HG02588 (cell line): ENCODE data around the gene TEX36.
"Not testable (repeated sequence)": the region's sequence is repeated elsewhere in the genome, so short reads cannot be mapped to it uniquely, and the experiment has no call there.

Experiments
- ATAC-seq: cut with Tn5 transposase; IDR thresholded peaks from one replicate; pipeline ENCODE4 v1.9.1; 2021; ENCODE audit warnings: mild to moderate bottlenecking, moderate library complexity; ENCODE audit not compliant: unreplicated experiment

Gene TEX36

DNA sequence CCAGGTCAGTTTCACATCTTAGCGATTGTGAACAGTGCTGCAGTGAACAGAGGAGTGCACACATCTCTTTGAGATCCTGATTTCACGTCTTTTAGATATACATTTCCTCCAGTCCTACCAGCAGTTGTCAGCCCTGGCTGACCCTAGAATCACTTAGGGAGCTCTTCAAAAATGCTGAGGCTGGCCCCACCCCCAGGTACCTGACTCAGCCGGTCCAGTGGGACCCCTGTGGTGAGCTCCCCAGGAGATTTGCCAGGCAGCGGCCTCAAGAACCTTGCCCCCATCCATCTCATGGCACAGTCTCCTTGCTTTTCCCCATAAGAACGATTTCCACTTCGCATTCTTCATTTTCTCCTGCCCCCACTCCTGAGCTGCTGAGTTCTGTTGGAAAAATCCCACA lies 45.5 kb downstream of the TEX36 start:
- no peak for ATAC-seq

DNA sequence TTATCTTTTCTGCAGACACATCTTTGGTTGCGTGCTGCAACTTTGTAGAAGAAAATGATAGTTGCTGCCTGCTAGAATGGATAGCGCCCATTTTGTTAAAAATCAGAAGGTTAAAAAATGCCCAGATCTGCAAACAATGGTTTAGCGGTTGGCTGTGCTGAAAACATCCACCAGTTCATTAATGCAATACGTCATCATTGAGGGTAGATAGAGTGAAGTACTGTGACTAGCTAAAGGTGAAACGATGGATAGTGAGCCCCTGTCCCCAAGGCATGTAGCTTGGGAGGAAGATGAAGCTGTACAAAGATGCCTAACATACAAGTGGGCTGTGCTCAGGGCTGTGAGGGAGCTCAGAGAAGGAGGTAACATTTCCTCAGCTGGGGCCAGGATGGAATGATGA lies 48.4 kb downstream of the TEX36 start:
- ATAC-seq = no peak

DNA sequence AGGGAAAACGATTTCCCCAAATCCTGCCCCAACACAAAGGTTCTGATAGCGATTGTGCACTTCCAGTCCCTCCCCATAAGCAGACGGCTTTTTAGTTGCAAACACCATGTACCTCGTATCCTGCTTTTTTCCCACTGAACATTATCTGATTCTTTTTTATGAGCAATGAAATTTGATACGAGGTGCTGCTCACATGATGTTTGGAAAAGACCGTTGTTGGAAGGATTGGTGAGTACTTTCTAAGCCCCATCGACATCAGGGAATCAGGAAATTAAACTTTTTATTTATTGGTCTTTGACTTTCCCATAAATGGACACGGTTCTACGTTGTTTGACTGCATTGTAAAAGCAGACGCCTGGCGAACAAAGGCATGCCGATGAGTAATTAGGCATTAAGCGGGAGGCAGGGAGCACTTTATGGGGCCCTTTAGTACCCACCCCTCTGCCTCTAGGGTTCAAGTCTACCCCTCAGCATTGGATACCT lies 49.4 kb downstream of the TEX36 start:
- no peak for ATAC-seq

DNA sequence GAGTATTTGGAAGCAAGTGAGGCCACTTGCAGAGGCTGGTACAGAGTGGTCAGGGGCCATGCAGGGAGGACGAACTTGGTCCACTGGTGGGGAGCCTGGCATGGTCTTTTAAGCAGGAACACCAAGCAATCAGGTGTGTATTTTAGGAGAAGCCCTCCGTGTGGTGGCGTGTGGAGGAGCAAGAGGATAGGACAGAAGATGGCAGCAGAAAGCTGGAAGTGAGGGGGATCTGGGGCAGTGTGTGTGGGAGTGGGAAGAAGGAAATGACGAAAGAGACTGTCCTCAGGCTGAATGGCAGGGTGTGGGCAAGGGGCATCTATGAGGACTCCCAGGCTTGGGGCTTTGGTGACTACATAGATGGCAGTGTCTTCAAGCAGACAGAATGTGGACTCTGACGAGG lies 51.2 kb downstream of the TEX36 start:
- no peak for ATAC-seq

DNA sequence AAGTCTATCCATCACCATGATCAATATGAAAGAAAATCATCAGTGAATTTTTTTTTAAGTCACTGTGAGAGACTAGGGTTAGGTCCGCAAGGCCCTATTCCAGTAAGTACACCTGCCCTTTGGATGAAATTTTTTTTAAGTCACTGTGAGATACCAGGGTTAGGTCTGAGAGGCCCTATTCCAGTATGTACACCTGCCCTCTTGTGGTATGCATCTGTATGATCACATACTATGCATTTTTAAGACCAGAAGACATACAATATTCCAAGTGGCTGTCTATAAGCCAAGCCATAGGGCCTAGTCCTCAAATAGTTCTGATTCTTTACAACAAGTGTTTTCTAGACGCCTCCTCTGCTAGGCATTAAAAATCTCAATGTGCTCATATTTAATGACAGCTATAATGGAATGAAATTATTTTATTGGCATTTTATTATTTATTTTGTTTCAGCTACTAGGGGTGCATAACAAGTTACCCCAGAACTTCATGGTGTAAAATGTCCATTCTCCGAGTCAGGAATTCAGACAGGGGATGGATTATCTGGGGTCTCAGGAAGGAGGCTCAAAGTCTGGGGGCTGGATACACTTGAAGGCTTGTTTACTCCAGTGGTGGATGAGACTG lies 53.1 kb downstream of the TEX36 start:
- no peak for ATAC-seq

DNA sequence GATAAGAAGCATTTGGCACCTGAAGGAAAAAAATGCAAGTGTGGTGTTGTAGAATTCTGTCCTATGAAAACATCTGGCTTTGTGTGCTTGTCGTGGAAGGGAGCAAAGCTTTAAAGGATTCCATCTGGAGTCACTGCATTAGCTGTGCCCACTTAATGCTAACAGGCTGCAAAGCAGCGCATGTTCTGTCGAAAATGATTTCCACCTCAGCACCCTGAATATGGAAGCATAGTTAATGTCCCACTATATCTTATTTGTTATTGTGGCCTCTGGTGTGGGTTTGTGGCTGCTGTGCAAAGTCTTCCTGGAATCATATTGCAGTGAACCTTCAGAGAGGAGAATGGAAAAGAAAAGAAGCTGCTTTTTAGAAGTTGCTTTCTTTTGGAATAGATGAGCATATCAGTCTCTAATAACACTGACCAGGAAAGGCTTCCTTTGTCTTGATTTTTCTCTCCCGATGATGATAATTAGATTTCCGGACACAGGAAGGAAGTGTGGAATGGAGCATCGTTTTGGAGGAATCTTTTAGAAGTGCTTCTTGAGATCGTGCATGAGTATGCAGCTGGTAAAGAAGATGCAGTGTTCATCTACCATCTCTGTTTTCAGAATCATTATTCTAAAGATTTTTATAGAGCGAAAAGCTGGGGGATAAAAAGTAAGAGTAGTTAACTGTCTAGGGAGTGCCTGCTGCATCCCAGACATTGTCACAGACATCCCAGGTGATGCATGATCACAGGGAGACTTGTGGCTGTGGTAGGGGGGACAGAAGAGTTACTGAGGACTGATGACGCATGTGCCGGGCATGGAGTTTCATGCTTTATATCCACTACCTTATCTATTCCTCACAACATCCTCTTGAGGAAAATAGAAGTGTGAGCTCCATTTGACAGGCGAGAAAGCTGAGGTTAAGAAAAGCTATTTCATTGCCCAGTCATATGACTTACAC lies 54.6 kb downstream of the TEX36 start:
- ATAC-seq = no peak

DNA sequence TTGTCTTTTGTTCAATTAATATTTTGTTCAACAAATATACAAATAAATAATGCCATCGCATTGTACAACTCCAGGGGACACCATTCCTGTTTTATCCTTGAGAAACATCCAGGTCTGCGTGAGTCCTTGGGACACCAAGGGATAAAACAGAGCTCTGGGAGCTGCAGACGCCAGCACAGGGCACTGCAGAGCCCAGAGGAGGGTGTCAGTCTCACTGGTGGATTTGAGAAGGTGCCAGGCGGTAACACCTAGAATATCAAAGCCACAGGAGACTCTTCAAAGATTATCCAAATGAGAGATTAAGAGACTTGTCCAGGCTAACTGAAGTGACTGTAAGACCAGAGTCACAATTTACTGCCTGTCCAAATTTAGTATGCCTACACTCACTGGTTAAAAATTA lies 55.3 kb downstream of the TEX36 start:
- no peak for ATAC-seq

DNA sequence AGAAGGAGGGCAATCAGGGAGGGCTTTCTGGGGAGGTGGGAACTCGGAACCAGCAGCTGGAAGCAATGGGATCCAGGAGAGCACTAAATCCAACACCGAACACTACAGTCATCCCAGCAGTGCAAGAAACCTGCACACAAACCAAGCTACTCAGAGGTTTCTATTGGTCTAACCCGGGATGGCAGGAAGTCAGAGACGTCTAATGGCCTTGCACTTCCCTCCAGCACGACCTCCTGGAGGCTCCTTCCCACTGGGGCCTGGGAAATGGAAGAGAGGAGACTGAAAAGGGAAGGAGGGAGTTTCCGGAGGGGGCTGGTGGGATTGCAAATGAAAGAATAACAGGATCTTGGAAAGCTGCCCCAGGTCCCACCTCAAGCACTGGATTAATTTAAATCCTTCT lies 56.3 kb downstream of the TEX36 start:
- ATAC-seq = no peak

DNA sequence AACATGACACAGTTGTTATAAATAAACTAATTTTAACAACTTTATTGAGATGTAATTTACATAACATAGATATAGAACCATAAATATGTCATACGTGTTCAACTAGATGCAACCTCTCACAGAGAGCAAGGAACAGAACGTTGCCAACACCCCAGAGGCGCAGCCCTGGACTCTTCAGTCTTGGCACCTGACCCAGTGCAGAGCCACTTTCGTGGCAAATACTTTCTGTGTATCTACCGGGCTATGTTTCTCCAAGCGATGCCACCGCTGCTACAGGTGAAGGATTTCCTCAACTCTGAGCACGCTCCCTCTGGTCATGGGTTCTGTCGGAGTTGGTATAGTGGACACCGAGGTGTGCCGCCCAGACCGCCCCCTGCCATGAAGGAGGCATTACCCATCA lies 57.4 kb downstream of the TEX36 start:
- no peak for ATAC-seq

DNA sequence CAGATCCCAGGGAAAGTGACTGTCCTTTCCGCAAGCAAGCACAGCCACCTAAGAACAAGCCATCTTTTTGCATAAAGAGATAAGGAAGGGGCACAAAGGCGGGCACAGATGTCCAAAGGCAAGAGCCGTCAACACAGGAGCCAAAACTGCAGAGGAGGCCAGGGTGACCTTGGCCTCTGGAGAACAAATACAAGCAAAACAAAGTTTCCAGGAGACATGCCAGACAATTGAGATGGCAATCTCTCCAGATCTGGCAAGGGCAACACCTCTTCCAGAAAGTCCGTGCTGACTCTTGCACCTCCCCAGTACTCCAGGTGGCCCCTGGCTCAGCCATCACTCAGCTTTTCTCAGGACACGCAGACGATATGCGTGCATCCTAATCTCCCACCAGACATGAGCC lies 58.2 kb downstream of the TEX36 start:
- no peak for ATAC-seq

DNA sequence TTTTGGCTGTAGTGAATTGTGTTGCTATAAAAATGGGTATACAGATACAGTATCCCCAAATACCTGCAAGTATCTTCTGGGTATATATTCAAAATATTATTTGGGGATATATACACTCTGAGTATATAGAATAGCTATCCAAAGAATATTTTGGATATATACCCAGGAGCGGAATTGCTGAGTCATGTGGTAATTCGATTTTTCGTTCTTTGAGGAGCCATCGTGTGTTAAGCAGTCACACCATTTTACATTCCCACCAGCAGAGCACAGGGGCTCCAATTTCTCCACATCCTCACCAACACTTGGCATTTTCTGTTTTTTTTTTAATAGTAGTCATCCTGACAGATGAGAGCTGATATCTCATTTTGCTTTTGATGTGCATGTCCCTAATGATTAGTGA lies 61.9 kb downstream of the TEX36 start:
- no peak for ATAC-seq

DNA sequence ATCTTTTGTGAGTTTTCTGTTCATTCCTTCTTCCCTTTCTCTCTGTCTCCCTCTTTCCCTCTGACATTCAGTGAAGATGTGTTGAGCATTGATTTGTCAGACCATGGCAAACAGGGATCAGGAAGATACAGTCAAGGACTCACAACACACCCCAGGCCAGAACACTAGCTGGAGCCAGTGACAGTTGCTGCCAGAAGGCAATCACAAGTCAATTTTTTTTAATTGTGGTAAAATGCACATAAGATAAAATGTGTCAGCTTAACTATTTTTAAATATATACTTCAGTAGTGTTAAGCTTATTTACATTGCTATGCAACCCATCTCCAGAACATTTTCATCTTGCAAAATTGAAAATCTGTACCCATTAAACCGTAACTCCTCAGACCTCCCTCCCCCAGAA lies 62.6 kb downstream of the TEX36 start:
- no peak for ATAC-seq

DNA sequence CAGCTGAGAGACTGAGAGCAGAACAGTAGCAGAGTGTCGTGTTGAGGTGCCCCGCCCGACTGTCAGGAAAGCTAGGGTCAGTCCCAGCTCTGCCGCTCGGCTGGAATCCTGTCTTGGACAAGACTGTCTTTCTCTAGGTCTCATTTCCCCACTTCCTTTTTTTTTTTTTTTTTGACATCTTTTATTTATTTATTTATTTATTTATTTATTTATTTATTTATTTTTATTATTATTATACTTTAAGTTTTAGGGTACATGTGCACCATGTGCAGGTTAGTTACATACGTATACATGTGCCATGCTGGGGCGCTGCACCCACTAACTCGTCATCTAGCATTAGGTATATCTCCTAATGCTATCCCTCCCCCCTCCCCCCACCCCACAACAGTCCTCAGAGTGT lies 69.9 kb downstream of the TEX36 start:
- not testable (repeated sequence) for ATAC-seq

DNA sequence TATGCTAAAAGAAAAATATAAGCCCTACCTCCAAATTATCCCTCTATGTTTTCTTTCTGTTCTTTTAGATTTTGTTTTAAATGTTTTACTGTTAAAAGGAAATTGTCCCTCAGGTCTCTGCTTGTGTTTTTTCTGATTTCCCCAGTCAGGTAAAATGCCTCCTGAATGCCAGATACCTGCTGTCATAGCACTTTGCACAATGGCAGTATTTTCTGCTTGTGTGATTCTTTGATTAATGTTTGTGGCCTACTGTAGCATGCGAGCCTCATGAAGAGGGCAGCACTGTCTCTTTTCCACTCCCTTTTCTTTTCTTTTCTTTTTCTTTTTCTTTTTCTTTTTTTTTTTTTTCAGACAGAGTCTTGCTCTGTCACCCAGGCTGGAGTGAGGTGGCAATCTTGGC lies 71.2 kb downstream of the TEX36 start:
- ATAC-seq = no peak

DNA sequence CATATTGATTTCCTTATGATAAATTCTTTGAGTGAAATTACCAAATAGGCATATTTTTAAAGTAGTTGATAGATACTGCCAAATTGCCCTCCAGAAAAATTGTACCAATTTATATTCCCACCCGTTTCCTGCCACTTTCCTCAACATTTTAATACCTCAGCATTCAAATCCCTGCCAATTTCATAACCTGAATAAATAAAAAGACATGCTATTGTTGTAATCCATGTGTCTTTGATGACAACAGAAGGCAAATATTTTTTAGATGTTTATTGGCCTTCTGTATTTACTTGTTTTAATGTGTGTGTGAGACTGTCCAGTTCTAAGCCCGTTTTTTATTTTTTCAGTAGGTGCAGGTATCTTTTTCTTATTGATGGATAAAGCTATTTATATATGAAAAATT lies 71.7 kb downstream of the TEX36 start:
- no peak for ATAC-seq

DNA sequence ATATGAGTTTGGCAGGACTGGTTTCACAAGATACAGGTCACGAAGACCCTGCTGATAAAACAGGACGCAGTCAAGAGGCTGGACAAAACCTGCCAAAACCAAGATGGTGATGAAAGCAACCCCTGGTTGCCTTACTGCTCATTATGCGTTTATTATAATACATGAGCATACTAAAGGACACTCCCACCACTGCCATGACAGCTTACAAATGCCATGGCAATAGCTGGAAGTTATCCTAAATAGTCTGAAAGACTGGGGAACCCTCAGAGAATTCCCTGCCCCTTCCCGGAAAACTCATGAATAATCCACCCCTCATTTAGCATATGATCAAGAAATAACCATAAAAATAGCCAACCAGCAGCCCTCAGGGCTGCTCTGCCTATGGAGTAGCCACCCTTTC lies 73.1 kb downstream of the TEX36 start:
- no peak for ATAC-seq

DNA sequence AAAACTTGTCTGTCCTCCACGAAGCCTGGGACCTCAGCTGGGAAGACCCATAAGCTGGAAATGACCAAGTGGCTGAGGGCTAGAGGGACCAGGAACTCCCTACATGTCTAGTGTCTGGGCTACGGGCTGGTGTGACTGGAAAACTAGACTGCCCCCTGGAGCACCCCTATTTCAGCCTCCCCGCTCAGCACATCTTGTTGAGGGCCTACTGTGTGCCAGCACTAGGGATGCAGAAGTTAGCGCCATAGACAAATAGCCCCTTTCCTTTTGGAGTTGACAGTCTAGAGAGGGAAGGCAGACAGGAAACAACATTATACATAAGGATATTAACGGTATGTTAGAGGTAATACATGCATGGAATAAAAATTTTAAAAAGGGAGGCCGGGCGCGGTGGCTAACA lies 74.5 kb downstream of the TEX36 start:
- ATAC-seq = no peak

DNA sequence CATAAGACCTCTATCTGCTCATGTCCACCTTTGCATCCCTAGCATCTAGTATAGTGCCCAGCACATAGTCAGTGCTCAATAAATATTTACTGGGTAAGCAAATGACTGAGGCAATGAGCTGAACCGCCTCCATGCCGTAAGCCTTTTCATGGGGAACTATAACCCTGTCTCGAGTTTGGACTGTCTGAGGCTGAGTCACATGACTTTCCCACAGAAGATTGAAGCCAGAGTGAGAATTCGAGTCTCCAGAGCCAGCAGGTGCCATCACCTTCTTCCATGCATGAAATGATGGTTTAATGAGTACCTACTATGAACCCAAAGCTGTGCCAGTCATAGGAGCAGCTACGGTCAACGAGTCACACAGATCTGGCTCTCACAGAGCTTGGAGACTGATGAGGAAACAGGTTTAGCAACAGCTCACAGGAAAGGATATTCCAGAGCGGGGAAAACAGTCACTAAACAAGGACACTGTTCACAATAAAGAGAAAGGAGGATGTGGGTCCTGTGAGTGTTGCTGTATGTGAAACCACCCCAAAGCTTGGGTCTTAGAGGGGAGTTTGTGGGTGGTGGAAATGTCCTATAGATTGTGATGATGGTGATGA lies 75.2 kb downstream of the TEX36 start:
- ATAC-seq = no peak

DNA sequence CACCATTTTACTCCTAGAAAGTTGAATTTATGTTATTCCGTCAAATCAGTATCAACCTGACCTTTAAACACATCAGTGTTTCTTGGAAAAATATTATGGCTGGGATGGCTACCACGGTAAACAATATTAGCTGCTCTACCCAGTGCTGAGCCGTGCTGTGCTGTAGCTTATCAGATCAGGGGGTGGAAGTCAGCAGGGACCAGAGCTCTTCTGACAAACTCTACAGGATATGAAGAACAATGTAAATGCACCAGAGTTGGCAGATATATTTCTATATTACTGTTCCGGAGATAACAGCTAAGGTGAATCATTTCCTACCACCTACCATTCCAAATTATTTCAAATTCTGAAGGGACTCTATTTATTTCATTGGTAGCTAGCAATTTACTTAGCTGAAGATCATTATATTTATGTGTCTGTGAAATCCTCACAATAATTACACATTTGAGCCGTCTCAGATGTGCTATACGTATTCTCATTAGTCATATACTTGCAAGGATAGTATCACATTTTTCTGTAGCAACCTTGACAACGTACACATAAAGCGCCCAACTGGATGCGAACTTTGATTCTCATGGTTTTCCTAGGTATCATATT lies 76.5 kb downstream of the TEX36 start:
- ATAC-seq = no peak
